Trophoblast cell (in vitro differentiated cells and primary cell): Measurements from ENCODE around the gene TIGD1.

Experiments used
- DNase-seq, 2 donors: peaks; one replicate each; pipeline ENCODE4 v3.0.0-alpha.2; 2016
- H2AFZ ChIP-seq: 2 replicates; pipeline ENCODE4 v1.6.1; 2013; ENCODE audit warnings: low read length, moderate library complexity, mild to moderate bottlenecking; ENCODE audit not compliant: insufficient read depth, poor library complexity
- H2AK5ac ChIP-seq: 2 replicates; pipeline ENCODE4 v1.6.1; 2013; ENCODE audit warnings: mild to moderate bottlenecking, low read length
- H2BK120ac ChIP-seq: 2 replicates; pipeline ENCODE4 v1.6.1; 2013; ENCODE audit warnings: low read length, mild to moderate bottlenecking, moderate library complexity; ENCODE audit not compliant: insufficient read depth, poor library complexity
- H2BK12ac ChIP-seq: 2 replicates; pipeline ENCODE4 v1.6.1; 2013; ENCODE audit warnings: mild to moderate bottlenecking, low read length, moderate library complexity
- H2BK5ac ChIP-seq: 2 replicates; pipeline ENCODE4 v1.6.1; 2013; ENCODE audit warnings: low read length, low read depth, moderate library complexity, mild to moderate bottlenecking; ENCODE audit not compliant: poor library complexity
- H3K14ac ChIP-seq: 2 replicates; pipeline ENCODE4 v1.6.1; 2013; ENCODE audit warnings: mild to moderate bottlenecking, low read length
- H3K18ac ChIP-seq: 2 replicates; pipeline ENCODE4 v1.6.1; 2013; ENCODE audit warnings: mild to moderate bottlenecking, low read length
- H3K23ac ChIP-seq: 2 replicates; pipeline ENCODE4 v1.6.1; 2013; ENCODE audit warnings: low read length
- H3K27ac ChIP-seq: 2 replicates; pipeline ENCODE4 v1.5.1; 2013; ENCODE audit warnings: low read depth, mild to moderate bottlenecking, inconsistent platforms, low read length, moderate library complexity
- H3K27me3 ChIP-seq: 2 replicates; pipeline ENCODE4 v1.6.1; 2013; ENCODE audit warnings: inconsistent platforms, mild to moderate bottlenecking, low read length, moderate library complexity; ENCODE audit not compliant: insufficient read depth
- H3K36me3 ChIP-seq, 2 experiments: 1 replicate in 1 of 2; 2 replicates in 1 of 2; pipeline ENCODE4 v1.6.1; 2013; ENCODE audit warnings: low read length in 2 of 2, mild to moderate bottlenecking in 2 of 2, moderate library complexity in 1 of 2; ENCODE audit not compliant: insufficient read depth in 2 of 2, control insufficient read depth in 1 of 2
- H3K4ac ChIP-seq: 2 replicates; pipeline ENCODE4 v1.6.1; 2013; ENCODE audit warnings: low read depth, mild to moderate bottlenecking, low read length, moderate library complexity
- H3K4me1 ChIP-seq, 2 experiments: 1 replicate in 1 of 2; 2 replicates in 1 of 2; pipeline ENCODE4 v1.6.1; 2013; ENCODE audit warnings: low read length in 2 of 2, mild to moderate bottlenecking in 2 of 2, moderate library complexity in 1 of 2; ENCODE audit not compliant: insufficient read depth in 2 of 2, control insufficient read depth in 1 of 2
- H3K4me2 ChIP-seq: 2 replicates; pipeline ENCODE4 v1.6.1; 2013; ENCODE audit warnings: inconsistent platforms, mild to moderate bottlenecking, low read length, moderate library complexity
- H3K4me3 ChIP-seq: 2 replicates; pipeline ENCODE4 v1.5.1; 2013; ENCODE audit warnings: mild to moderate bottlenecking, low read depth, low read length, inconsistent platforms
- H3K79me1 ChIP-seq: one replicate; pipeline ENCODE4 v1.6.1; 2013; ENCODE audit warnings: low read length
- H3K79me2 ChIP-seq: 2 replicates; pipeline ENCODE4 v1.6.1; 2013; ENCODE audit warnings: low read length, mild to moderate bottlenecking; ENCODE audit not compliant: control insufficient read depth, insufficient read depth, poor library complexity
- H3K9ac ChIP-seq: 2 replicates; pipeline ENCODE4 v1.6.1; 2013; ENCODE audit warnings: mild to moderate bottlenecking, low read length
- H3K9me3 ChIP-seq: 2 replicates; pipeline ENCODE4 v1.6.1; 2013; ENCODE audit warnings: low read depth, mild to moderate bottlenecking, control low read depth, inconsistent platforms, low read length; ENCODE audit not compliant: insufficient read depth
- H4K12ac ChIP-seq: 2 replicates; pipeline ENCODE4 v1.6.1; 2013; ENCODE audit warnings: low read depth, mild to moderate bottlenecking, low read length, moderate library complexity
- H4K8ac ChIP-seq: 2 replicates; pipeline ENCODE4 v1.6.1; 2013; ENCODE audit warnings: low read depth, mild to moderate bottlenecking, low read length, moderate library complexity
- H4K91ac ChIP-seq: one replicate; pipeline ENCODE4 v1.6.1; 2013; ENCODE audit warnings: low read depth, mild to moderate bottlenecking, low read length, moderate library complexity
- WGBS: extraction: QIAGEN DNeasy Blood & Tissue Kit; methylation state at CpG from one replicate; pipeline ENCODE4 v1.1.7; 2013; ENCODE audit warnings: missing lambda C conversion rate; ENCODE audit not compliant: insufficient read length, insufficient coverage; ENCODE audit errors: extremely low coverage; 5-methylcytosine and 5-hydroxymethylcytosine counted together

TIGD1 gene

GRCh38 chr2:232541961-232542714 is 8.2 kb downstream of the TIGD1 start:
- H2AK5ac ChIP-seq: no peak overlapping the region
- H3K27me3 ChIP-seq: no peaks in the 10 kb centered on the region
- H3K14ac ChIP-seq: no peak overlapping the region
- peaks cover 3% of the 10 kb centered on the region for H3K9me3 ChIP-seq
- no peak overlapping the region for H2AFZ ChIP-seq
- WGBS: no CpG with 5 or more reads among the region's 9 CpGs
- H3K27ac ChIP-seq: no peak overlapping the region
- H3K4me1 ChIP-seq: peaks cover 9 to 10% of the 10 kb centered on the region in 2 experiments
- no peak for DNase-seq
- no peak overlapping the region for H2BK12ac ChIP-seq
- no peak overlapping the region for H3K23ac ChIP-seq
- no peaks in the 10 kb centered on the region for H3K79me1 ChIP-seq
- no peaks in the 10 kb centered on the region for H3K36me3 ChIP-seq
- no peak overlapping the region for H3K4me3 ChIP-seq
- no peak overlapping the region for H2BK5ac ChIP-seq
- no peak overlapping the region for H2BK120ac ChIP-seq
- no peak overlapping the region for H4K91ac ChIP-seq
- no peak overlapping the region for H3K4me2 ChIP-seq
- H3K18ac ChIP-seq: no peak overlapping the region
- no peak overlapping the region for H4K12ac ChIP-seq
- no peaks in the 10 kb centered on the region for H3K79me2 ChIP-seq
- H3K9ac ChIP-seq: no peak overlapping the region
- H4K8ac ChIP-seq: no peak overlapping the region
- H3K4ac ChIP-seq: no peak overlapping the region

- peaks cover 9 to 10% of the 10 kb centered on the region in 2 experiments for H3K4me1 ChIP-seq
- H3K9ac ChIP-seq: no peak overlapping the region
- H3K23ac ChIP-seq: no peak overlapping the region
- no peak overlapping the region for H2AFZ ChIP-seq
- H4K8ac ChIP-seq: no peak overlapping the region
- no peaks in the 10 kb centered on the region for H3K27me3 ChIP-seq
- H3K14ac ChIP-seq: no peak overlapping the region
- no peak overlapping the region for H2AK5ac ChIP-seq
- no peak overlapping the region for H4K12ac ChIP-seq
- DNase-seq: no peak
- no peaks in the 10 kb centered on the region for H3K36me3 ChIP-seq
- H3K79me1 ChIP-seq: no peaks in the 10 kb centered on the region
- no peak overlapping the region for H3K27ac ChIP-seq
- H3K4me2 ChIP-seq: no peak overlapping the region
- no peak overlapping the region for H2BK12ac ChIP-seq
- no peak overlapping the region for H3K18ac ChIP-seq
- peak overlapping the region; percentile 51 for H3K4me3 ChIP-seq
- H2BK5ac ChIP-seq: no peak overlapping the region
- H2BK120ac ChIP-seq: no peak overlapping the region
- H4K91ac ChIP-seq: no peak overlapping the region
- H3K9me3 ChIP-seq: peaks cover 3% of the 10 kb centered on the region
- H3K4ac ChIP-seq: no peak overlapping the region
- H3K79me2 ChIP-seq: no peaks in the 10 kb centered on the region
- no CpG with 5 or more reads among the region's 19 CpGs for WGBS
Observed at GRCh38 chr2:232541195-232541960, 9.0 kb downstream of the TIGD1 start.

- no peak overlapping the region for H3K4me3 ChIP-seq
- peaks cover 9 to 10% of the 10 kb centered on the region in 2 experiments for H3K4me1 ChIP-seq
- H3K9me3 ChIP-seq: peaks cover 6% of the 10 kb centered on the region
- no peak overlapping the region for H3K23ac ChIP-seq
- H3K18ac ChIP-seq: no peak overlapping the region
- H3K79me2 ChIP-seq: no peaks in the 10 kb centered on the region
- H3K79me1 ChIP-seq: no peaks in the 10 kb centered on the region
- H3K4ac ChIP-seq: no peak overlapping the region
- DNase-seq: no peak
- H2AFZ ChIP-seq: no peak overlapping the region
- H2BK12ac ChIP-seq: no peak overlapping the region
- no peak overlapping the region for H3K27ac ChIP-seq
- H4K91ac ChIP-seq: no peak overlapping the region
- no peak overlapping the region for H2AK5ac ChIP-seq
- H3K27me3 ChIP-seq: no peaks in the 10 kb centered on the region
- no peak overlapping the region for H4K12ac ChIP-seq
- H2BK120ac ChIP-seq: no peak overlapping the region
- H3K36me3 ChIP-seq: no peaks in the 10 kb centered on the region
- WGBS: no CpG with 5 or more reads among the region's 17 CpGs
- H3K9ac ChIP-seq: no peak overlapping the region
- H3K14ac ChIP-seq: no peak overlapping the region
- H4K8ac ChIP-seq: no peak overlapping the region
- H3K4me2 ChIP-seq: no peak overlapping the region
- no peak overlapping the region for H2BK5ac ChIP-seq
Observed at GRCh38 chr2:232540441-232541041, 9.8 kb downstream of the TIGD1 start.

GRCh38 chr2:232539298-232540231 is 10.8 kb downstream of the TIGD1 start, which contains the start of gene CHRNG:
Gene CHRNG (plus strand): TSS chr2:232539692. CDS start chr2:232539748, 56 bp downstream.
- Histone ChIP-seq H3K27me3 (no peaks in the 10 kb centered on the region), H4K91ac (no peak within 1 kb of the TSS), H2AFZ (no peak within 1 kb of the TSS), H2BK120ac (no peak within 1 kb of the TSS), H3K27ac (no peak within 1 kb of the TSS), H2BK12ac (no peak within 1 kb of the TSS), H4K12ac (no peak within 1 kb of the TSS), H4K8ac (no peak within 1 kb of the TSS), H3K14ac (no peak within 1 kb of the TSS), H3K4me2 (no peak within 1 kb of the TSS), H3K4me1 (peaks cover 9 to 10% of the 10 kb centered on the region in 2 experiments), H3K4ac (no peak within 1 kb of the TSS), H3K79me2 (no peaks in the 10 kb centered on the region), H3K9me3 (peaks cover 6% of the 10 kb centered on the region), H2BK5ac (no peak within 1 kb of the TSS), H3K23ac (no peak within 1 kb of the TSS), H3K18ac (no peak within 1 kb of the TSS), H2AK5ac (no peak within 1 kb of the TSS), H3K4me3 (no peak within 1 kb of the TSS), H3K36me3 (no peaks in the 10 kb centered on the region), H3K9ac (no peak within 1 kb of the TSS), H3K79me1 (no peaks in the 10 kb centered on the region)
- DNase-seq: no peak
- no CpG with 5 or more reads among the region's 23 CpGs for WGBS
